ENCODE results near the gene PPP4R2. TPM values are rescaled to one million over a fixed set of nuclear protein-coding genes. Genes with fewer than 3 reads are reported as not detected.
A peak's percentile ranks its signal among the peaks of the same experiment; 100 is the strongest.

The PPP4R2 gene
- total and polyA plus RNA-seq, 9 of the 15 experiments (the other 6 are each of a cell fraction or from before 2014, with no cell fraction given): 11.0 to 49.6 (median 31.6) TPM

DNA sequence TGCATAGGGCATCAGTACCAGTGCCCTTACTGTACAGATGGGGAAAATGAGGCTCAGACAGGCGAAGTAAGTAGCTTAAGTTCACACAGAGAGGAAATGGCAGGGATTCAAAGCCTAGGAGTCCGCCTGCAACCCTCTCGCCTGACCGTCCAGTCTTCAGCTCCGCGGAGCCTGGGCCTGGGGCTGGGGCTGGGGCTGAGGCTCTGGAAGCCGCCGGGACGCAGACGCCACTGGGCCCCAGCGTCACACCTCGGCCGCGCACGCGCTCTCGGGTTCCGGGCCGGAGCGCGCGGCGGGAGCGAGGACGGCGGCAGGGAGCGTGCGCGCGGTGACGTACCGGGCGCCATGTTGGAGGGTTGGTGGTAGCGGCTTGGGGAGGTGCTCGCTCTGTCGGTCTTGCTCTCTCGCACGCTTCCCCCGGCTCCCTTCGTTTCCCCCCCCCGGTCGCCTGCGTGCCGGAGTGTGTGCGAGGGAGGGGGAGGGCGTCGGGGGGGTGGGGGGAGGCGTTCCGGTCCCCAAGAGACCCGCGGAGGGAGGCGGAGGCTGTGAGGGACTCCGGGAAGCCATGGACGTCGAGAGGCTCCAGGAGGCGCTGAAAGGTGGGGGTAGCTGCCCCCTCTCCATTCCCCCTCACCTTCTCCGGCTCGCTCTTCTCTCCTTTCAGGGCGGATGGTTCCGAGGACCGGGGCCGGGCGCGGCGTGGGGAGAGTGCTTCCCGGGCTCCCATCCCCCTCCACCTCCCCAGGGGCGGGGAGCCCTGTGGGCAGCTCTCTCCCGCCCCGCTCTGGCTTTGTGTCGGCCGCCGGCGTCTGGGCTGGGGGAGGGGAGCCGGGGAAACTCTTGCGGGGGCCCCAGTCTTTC is at the start of gene PPP4R2 (continued):
- TF ChIP-seq, protein P1, sequence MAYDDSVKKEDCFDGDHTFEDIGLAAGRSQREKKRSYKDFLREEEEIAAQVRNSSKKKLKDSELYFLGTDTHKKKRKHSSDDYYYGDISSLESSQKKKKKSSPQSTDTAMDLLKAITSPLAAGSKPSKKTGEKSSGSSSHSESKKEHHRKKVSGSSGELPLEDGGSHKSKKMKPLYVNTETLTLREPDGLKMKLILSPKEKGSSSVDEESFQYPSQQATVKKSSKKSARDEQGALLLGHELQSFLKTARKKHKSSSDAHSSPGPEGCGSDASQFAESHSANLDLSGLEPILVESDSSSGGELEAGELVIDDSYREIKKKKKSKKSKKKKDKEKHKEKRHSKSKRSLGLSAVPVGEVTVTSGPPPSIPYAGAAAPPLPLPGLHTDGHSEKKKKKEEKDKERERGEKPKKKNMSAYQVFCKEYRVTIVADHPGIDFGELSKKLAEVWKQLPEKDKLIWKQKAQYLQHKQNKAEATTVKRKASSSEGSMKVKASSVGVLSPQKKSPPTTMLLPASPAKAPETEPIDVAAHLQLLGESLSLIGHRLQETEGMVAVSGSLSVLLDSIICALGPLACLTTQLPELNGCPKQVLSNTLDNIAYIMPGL (CRISPR knock-in tag; IDR thresholded peaks at IDR 0.05): no peak
- no peak for TF ChIP-seq PHB (CRISPR knock-in tag; IDR thresholded peaks at IDR 0.05)
- TF ChIP-seq, protein P2, sequence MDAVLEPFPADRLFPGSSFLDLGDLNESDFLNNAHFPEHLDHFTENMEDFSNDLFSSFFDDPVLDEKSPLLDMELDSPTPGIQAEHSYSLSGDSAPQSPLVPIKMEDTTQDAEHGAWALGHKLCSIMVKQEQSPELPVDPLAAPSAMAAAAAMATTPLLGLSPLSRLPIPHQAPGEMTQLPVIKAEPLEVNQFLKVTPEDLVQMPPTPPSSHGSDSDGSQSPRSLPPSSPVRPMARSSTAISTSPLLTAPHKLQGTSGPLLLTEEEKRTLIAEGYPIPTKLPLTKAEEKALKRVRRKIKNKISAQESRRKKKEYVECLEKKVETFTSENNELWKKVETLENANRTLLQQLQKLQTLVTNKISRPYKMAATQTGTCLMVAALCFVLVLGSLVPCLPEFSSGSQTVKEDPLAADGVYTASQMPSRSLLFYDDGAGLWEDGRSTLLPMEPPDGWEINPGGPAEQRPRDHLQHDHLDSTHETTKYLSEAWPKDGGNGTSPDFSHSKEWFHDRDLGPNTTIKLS (IDR thresholded peaks at IDR 0.05; ENCODE audit: borderline replicate concordance, low read depth): no peak
- TF ChIP-seq ELF1 (tag; IDR thresholded peaks at IDR 0.05): no peak
- TF ChIP-seq, protein P3, sequence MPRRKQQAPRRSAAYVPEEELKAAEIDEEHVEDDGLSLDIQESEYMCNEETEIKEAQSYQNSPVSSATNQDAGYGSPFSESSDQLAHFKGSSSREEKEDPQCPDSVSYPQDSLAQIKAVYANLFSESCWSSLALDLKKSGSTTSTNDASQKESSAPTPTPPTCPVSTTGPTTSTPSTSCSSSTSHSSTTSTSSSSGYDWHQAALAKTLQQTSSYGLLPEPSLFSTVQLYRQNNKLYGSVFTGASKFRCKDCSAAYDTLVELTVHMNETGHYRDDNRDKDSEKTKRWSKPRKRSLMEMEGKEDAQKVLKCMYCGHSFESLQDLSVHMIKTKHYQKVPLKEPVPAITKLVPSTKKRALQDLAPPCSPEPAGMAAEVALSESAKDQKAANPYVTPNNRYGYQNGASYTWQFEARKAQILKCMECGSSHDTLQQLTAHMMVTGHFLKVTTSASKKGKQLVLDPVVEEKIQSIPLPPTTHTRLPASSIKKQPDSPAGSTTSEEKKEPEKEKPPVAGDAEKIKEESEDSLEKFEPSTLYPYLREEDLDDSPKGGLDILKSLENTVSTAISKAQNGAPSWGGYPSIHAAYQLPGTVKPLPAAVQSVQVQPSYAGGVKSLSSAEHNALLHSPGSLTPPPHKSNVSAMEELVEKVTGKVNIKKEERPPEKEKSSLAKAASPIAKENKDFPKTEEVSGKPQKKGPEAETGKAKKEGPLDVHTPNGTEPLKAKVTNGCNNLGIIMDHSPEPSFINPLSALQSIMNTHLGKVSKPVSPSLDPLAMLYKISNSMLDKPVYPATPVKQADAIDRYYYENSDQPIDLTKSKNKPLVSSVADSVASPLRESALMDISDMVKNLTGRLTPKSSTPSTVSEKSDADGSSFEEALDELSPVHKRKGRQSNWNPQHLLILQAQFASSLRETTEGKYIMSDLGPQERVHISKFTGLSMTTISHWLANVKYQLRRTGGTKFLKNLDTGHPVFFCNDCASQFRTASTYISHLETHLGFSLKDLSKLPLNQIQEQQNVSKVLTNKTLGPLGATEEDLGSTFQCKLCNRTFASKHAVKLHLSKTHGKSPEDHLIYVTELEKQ (CRISPR knock-in tag; IDR thresholded peaks at IDR 0.05): no peak
- TF ChIP-seq XRCC3 (IDR thresholded peaks at IDR 0.05): no peak
- TF ChIP-seq HSF4 (CRISPR knock-in tag; IDR thresholded peaks at IDR 0.05; ENCODE audit: borderline replicate concordance): no peak
- peak; percentile 89 for TF ChIP-seq ZFX (CRISPR knock-in tag; IDR thresholded peaks at IDR 0.05)
- TF ChIP-seq CTBP1 (IDR thresholded peaks at IDR 0.05; ENCODE audit: borderline replicate concordance): 0 out of 2 replicates have a peak, but pooled peaks have one; percentile 36
- no peak for TF ChIP-seq ZFP30 (CRISPR knock-in tag; IDR thresholded peaks at IDR 0.05; ENCODE audit: borderline replicate concordance)
- TF ChIP-seq EZH2 (IDR thresholded peaks at IDR 0.05; ENCODE audit: borderline replicate concordance, low read depth, low read length): no peak
- TF ChIP-seq CC2D1A (IDR thresholded peaks at IDR 0.05): no peak
- TF ChIP-seq, protein P4, sequence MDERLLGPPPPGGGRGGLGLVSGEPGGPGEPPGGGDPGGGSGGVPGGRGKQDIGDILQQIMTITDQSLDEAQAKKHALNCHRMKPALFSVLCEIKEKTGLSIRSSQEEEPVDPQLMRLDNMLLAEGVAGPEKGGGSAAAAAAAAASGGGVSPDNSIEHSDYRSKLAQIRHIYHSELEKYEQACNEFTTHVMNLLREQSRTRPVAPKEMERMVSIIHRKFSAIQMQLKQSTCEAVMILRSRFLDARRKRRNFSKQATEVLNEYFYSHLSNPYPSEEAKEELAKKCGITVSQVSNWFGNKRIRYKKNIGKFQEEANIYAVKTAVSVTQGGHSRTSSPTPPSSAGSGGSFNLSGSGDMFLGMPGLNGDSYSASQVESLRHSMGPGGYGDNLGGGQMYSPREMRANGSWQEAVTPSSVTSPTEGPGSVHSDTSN (CRISPR knock-in tag; IDR thresholded peaks at IDR 0.05; ENCODE audit: low read depth): no peak
- TF ChIP-seq, protein P4 (tag; conservative IDR thresholded peaks at IDR 0.05; ENCODE audit: low read depth): no peak
- TF ChIP-seq, protein P5, sequence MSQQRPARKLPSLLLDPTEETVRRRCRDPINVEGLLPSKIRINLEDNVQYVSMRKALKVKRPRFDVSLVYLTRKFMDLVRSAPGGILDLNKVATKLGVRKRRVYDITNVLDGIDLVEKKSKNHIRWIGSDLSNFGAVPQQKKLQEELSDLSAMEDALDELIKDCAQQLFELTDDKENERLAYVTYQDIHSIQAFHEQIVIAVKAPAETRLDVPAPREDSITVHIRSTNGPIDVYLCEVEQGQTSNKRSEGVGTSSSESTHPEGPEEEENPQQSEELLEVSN (IDR thresholded peaks at IDR 0.05; ENCODE audit: borderline replicate concordance in 1 of 2, extremely low read depth in 1 of 2, insufficient read depth in 1 of 2, insufficient read length in 1 of 2, low read depth in 1 of 2, low read length in 1 of 2, poor library complexity in 1 of 2, severe bottlenecking in 1 of 2): peak; percentile 91 to 98
